ENCODE results near the gene LSM3. TPM values are rescaled to one million over a fixed set of nuclear protein-coding genes. Genes with fewer than 3 reads are reported as not detected.

Gene LSM3
- total RNA-seq: 9.7 TPM

GRCh38 chr3:14178247-14179113, at the start of gene LSM3, which contains the start of gene XPC:
TSS of gene LSM3 (plus strand) at chr3:14178817. CDS start at chr3:14178861, 44 bp downstream.
TSS of gene XPC (minus strand) at chr3:14178601. CDS start at chr3:14178568, 33 bp downstream.

Other genes with a start within 250 kb of the LSM3 start
- 9.4 TPM for gene CHCHD4, start 53.9 kb upstream of the LSM3 start, total RNA-seq
- 42.3 TPM for gene TMEM43, start 53.8 kb upstream of the LSM3 start, total RNA-seq
- gene XPC, start 216 bp upstream of the LSM3 start, total RNA-seq: 26.3 TPM
- 34.4 TPM for gene SLC6A6, start 223.8 kb downstream of the LSM3 start, total RNA-seq